Activated T-cell treated with anti-CD3 and anti-CD28 coated beads, Interleukin-2, amount 50 U/mL, for 48 hours (primary cell): Measurements from ENCODE around the gene NRROS.

ENCODE experiments used
- DNase-seq, 2 experiments: peaks; one replicate each; pipeline ENCODE4 v3.0.0-alpha.2; 2020

The NRROS gene

GRCh38 chr3:196689941-196690660 lies 50.6 kb downstream of the NRROS start:
- no peak for DNase-seq

- DNase-seq: no peak
These were observed 51.9 kb downstream of the NRROS start for GRCh38 chr3:196691386-196691785.

- DNase-seq: peak; percentile 25 to 34
These were observed 54.7 kb downstream of the NRROS start for GRCh38 chr3:196694202-196694638.

- peak; percentile 34 to 37 for DNase-seq
These were observed 55.7 kb downstream of the NRROS start for GRCh38 chr3:196694941-196695848.

- DNase-seq: no peak
These were observed 56.3 kb downstream of the NRROS start for GRCh38 chr3:196695849-196696226.

GRCh38 chr3:196697270-196697669 lies 57.8 kb downstream of the NRROS start:
- no peak for DNase-seq

- DNase-seq: no peak
These were observed 60.3 kb downstream of the NRROS start for GRCh38 chr3:196699749-196700148.

GRCh38 chr3:196700801-196701200 lies 61.3 kb downstream of the NRROS start:
- DNase-seq: no peak

- DNase-seq: no peak
These were observed 66.8 kb downstream of the NRROS start for GRCh38 chr3:196706327-196706726.

GRCh38 chr3:196706731-196707130 lies 67.2 kb downstream of the NRROS start:
- DNase-seq: no peak

GRCh38 chr3:196707566-196707965 lies 68.1 kb downstream of the NRROS start:
- DNase-seq: no peak

GRCh38 chr3:196708467-196708866 lies 69.0 kb downstream of the NRROS start:
- DNase-seq: no peak
